Left cardiac atrium (tissue), 4 donors: ENCODE results near the gene PRDX6. TPM values are rescaled to one million over a fixed set of nuclear protein-coding genes. Genes with fewer than 3 reads are reported as not detected.
"Not testable (repeated sequence)": the region's sequence is repeated elsewhere in the genome, so short reads cannot be mapped to it uniquely, and the experiment has no call there.

Source experiments
- ATAC-seq, 2 donors: fragments of 200-7000 bp; cut with Tn5 transposase; one replicate each; pipeline ENCODE4 v1.9.1; 2020; ENCODE audit warnings: mild to moderate bottlenecking in 2 of 2, moderate library complexity in 2 of 2
- DNase-seq: peaks from one replicate; pipeline ENCODE4 v3.0.0-alpha.2; 2020
- intact Hi-C, 2 donors: fragments of 100-400 bp; cut with DNase I; formaldehyde crosslinking; loops; one replicate each; pipeline versions ENCODE4 v1.14.1 to v1.15.1; 2022 to 2023
- total RNA-seq, 2 donors: library from RNA; stranded (reverse); fragmentation: NEBNext Ultra II Directional; extraction: Animal tissue kit (Norgen Biotek cat#: 25700); gene quantifications; one replicate each; pipeline ENCODE4 v1.2.1, GENCODE V29; 2021
- donor health status: DM: no; HTN: yes; CAD: no.
- donor health status: DM: no; HTN: yes; CAD: no; lungs with severe emphysema.
- donor health status: DM: yes; HTN: yes; CAD: no.
- donor health status: Dilated cardiomyopathy.

PRDX6 gene
- total RNA-seq, 2 donors from 2014 or later, result 551 to 783 TPM

DNA sequence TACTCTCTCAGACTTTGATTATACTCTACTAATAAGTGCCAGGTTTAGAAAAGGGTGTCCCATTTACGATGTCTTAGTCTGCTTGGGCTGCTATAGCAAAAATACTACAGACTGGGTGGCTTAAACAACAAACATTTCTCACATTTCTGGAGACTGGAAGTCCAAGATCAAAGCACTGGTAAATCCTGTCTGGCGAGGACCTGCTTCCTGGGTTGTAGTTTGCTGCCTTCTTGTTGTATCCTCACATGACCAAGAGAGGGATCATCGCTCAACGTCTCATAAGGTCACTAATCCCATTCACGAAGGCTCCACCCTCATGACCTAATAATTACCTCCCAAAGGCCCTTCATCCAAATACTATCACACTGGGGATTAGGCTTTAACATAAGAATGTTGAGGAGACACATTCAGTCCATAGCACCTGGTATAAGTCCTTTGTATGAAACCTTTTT is 12.0 kb downstream of the PRDX6 start:
- no peak for DNase-seq
- intact Hi-C loops, result no loop called here
- no peak for ATAC-seq

DNA sequence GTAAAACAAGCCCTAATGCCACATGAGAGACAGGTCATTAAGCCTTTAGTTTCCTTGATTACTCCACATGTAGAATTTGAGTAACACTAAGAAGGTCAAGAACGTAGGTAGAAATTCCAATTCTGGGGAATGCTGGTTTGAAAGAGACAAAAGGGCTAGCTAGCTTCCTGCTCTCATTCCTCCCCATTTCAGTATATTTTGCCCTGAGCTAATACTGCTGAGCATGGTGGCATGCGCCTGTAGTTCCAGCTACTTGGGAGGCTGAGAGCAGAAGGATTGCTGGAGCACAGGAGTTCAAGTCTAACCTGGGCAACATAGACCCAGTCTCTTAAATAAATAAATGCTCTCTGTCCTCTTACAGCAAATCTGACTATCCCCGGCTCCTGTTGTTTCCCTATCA is 12.8 kb downstream of the PRDX6 start:
- ATAC-seq (no peak), DNase-seq (no peak)
- intact Hi-C loops, result no loop called here

DNA sequence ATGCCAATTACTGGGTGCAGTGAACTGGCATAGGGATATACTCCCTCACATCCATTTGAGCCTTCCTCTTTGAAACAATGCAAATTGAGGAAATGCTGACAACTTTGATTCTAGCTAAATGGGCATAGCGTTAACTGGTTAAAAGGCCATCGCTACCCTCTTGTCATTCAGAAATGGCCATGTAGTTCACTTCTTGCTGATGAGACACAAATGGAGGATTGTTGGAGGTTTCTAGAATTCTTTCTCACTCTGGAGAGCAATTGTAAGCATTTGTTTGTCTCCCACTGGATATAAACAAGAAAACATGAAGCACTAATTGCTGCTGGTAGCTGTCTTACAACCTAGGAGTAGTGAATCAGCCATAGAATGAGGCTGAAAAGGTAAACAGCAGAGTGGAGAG is 14.4 kb downstream of the PRDX6 start:
- ATAC-seq (no peak), DNase-seq (no peak)
- intact Hi-C loops, result no loop called here

DNA sequence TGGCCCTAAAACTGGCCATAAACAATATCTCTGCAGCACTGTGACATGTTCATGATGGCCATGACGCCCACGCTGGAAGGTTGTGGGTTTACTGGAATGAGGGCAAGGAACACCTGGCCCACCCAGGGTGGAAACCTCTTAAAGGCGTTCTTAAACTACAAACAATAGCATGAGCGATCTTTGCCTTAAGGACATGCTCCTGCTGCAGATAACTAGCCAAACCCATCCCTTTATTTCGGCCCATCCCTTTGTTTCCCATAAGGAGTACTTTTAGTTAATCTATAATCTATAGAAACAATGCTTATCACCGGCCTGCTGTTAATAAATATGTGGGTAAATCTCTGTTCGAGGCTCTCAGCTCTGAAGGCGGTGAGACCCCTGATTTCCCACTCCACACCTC is 16.0 kb downstream of the PRDX6 start:
- DNase-seq, ATAC-seq, intact Hi-C loops: not testable (repeated sequence)

DNA sequence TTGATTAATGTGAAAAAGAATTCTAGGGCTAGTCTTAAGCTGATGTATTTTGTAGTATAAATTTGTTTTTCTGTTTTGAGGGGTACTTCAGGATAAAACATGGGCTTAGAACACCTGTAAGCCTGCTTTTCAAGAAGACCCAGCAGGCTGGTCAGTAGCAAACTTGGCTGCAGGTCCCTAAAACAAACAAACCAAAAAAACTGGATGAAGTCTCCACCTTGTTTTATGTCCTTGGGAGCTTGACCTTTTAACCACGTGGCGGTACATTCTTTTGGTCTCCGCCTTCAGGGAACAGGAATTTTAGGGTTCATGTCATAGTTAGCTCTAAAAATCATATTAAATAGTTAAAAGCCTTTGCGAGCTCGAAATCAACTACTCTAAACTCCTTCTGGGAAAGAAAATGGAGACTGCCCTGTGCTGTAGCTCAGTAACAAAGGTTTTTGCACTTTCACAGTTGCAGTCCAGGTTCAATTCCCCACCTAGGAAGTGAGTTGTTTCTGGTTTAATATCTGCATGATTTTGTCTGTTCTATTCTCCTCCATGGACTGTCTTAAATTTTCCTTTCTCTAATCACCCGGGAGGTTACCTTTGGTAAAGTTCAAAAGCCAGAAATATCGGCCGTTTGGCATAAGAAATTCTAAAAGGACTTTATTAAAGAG is 18.6 kb downstream of the PRDX6 start:
- ATAC-seq (no peak), DNase-seq (no peak)
- intact Hi-C loops, result no loop called here

DNA sequence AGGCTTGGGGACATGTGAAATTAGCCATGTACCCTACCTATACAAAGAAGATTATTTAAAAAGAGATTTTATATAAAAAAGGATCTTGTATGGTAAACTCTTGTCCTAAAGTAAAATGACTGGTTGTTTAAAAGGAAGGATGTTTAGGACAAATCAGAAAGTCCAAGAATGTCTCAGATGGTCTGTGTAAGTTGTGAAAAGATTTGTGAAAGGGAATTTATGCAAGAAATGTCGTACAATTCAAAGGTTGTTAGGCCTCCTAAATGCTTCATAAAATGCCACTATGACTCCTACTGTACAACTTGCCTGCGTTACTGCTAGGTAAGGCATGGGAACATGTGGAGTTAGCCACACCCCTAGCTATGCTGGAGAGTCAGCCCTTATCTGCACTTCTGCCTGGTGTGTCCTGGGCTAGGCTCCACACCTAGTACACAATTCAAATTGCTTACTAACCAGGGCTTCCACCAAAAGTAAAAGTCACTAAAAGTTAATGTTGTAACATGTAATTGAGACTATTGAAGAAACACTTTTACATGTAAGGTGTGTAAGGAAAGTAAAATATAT is 19.7 kb downstream of the PRDX6 start:
- no peak for DNase-seq
- intact Hi-C loops, result no loop called here
- no peak for ATAC-seq

DNA sequence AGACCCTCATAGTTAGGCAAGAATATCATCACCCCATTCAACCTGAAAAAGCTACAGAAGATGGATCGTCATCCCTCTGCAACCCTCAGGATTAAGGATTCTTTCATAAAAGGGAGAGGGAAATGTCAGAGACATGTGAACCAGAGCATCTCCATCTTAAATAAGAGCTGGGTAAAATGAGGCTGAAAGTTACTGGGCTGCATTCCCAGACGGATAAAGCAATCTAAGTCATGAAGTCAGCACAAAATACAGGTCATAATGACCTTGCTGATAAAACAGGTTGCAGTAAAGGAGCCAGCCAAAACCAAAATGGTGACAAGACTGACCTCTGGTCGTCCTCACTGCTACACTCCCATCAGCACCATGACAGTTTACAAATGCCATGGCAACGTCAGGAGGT is 22.6 kb downstream of the PRDX6 start:
- intact Hi-C loops, result no loop called here
- no peak for DNase-seq

DNA sequence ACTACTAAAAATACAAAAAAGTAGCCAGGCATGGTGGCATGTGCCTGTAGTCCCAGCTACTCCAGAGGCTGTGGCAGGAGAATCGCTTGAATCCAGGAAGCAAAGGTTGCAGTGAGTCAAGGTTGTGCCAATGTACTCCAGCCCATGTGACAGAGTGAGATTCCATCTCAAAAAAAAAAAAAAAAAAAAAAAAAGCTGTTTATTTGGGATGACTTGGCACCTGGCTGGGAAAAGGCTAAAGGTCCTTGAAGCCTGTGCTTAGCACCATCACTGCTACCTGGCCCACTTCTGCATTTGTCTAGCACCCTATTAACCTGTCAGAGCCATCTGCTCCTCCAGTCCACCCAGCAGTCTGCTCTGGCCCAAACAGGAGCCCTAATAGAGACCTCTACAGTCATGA is 25.0 kb downstream of the PRDX6 start:
- intact Hi-C loops, result no loop called here
- DNase-seq, result no peak
- ATAC-seq, result no peak

More for the DNA sequence above, 22.6 kb downstream of the PRDX6 start:
- no peak for ATAC-seq

DNA sequence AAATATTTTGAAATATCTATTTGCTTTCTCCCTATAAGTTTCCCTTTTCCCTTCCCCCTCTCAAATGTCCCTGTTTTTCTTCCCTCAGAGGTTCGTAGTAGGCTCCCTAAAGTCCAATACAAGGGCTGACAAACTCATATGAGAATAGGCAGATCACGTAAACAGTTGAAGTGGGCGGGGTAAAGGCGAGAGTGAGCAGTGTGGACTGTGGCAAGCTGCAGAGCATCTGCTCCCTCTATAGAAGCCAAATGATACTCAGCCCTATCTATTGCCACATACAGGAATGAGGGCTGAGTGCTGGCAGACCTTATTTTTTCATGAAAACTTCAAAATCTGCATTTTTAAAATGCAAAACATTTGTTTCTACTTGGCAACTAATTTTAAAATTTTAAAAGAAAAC is 26.3 kb downstream of the PRDX6 start:
- ATAC-seq, result peak; percentile 26 to 53
- intact Hi-C loops, result no loop called here
- no peak for DNase-seq

DNA sequence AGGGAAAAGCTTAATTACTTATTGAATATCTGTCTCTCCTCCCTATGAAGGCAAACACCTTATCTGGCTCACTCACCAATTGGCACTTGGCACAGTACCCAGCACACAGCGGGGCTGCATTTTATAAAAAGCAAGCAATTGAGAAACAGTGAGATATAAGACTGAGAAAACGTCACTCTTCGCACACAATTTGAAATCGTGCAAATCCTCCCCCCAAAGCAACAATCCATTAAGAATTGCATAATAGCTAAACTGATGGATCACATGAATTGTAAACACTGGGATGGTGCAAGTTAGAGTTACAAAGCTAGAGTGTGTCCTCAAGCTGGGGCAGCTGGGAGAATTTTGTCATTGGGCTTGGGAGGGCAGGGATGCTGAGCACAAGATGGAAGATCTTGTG is 27.1 kb downstream of the PRDX6 start:
- intact Hi-C loops, result no loop called here
- DNase-seq (no peak), ATAC-seq (no peak)

DNA sequence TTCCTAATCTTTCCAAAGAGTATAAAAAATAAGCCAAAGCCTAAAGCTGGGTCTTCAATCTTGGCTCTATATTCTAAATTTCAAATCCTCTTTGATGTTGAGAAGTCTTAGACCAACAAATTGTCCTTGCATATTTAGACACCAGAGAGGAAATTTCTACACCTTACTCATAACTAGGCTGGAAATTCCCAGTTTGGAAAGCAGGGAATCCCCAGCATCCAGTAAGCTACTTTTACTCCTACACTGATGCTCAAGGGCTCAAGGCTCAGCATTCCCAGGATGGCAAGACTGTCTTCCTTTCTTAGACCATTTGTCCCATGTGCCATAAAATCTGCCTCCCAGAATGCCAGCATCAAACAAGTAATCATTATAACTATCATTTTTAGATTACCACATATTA is 28.3 kb downstream of the PRDX6 start:
- intact Hi-C loops, result no loop called here
- DNase-seq (no peak), ATAC-seq (no peak)

DNA sequence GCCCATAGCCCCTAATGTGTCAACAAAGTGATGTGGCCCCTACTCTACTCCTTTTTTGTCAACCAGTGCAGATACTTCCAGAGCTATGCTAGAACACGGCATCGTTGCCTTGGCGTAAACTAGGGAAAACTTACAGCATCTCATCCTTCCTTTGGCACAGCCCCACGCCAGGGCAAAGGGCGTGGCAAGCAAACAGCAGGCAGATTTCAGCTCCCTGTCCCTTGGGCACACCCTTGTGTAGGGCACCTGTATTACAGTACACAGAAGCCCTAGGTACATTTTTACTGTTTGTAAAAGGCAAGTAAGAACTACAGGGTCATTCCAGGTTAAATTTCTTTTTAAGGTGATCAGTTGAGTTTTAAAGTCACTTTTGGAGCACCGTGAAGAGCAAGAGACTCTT is 29.3 kb downstream of the PRDX6 start:
- intact Hi-C loops, result no loop called here
- ATAC-seq (no peak), DNase-seq (no peak)

DNA sequence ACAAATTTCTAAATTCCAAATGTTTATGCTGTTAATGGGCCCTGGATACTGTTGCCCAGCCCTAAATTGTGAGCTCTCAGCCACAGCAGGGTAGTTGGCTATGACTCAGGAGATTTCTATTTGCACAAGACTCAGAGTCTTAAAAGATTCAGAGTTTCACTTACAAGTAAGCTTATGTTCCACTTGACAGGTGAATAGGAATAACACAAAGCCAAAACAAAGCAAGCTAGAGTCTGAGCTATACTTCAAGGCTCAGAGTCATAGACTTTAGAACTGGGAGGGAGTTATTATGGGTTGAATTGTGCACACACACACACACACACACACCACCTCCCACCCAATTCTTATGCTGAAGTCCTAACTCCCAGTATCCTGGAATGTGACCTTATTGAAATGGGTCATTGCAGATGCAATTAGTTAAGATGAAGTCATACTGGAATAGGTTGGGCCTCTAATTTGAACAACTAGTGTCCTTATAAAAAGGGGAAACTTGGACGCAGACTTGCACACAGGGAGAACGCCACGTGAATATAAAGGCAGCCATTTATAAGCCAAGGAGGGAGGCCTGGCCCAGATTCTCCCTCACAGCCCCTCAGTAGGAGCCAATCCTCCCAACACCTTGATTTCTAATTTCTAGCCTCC is 30.2 kb downstream of the PRDX6 start:
- intact Hi-C loops, result no loop called here
- DNase-seq, result no peak
- peak in 1 of 2 donors; percentile 86 for ATAC-seq

DNA sequence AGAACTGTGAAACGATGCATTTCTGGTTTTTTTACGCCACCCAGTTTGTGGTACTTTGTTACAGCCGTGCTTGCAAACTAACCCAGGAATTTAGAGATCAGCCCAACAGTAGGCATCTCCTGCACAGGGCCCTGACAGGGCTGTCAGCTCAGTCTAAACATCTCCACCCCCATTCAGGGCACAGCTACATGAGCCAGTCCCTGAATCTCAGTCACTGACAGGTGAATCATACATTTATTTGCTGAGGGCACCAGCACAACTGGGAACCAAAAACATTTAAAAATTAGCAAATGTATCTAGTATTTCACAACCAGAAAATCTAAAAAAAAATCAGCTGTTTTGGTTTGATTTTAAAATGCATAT is 30.7 kb downstream of the PRDX6 start:
- ATAC-seq (peak in 1 of 2 donors; percentile 57), DNase-seq (no peak)
- intact Hi-C loops, result no loop called here

DNA sequence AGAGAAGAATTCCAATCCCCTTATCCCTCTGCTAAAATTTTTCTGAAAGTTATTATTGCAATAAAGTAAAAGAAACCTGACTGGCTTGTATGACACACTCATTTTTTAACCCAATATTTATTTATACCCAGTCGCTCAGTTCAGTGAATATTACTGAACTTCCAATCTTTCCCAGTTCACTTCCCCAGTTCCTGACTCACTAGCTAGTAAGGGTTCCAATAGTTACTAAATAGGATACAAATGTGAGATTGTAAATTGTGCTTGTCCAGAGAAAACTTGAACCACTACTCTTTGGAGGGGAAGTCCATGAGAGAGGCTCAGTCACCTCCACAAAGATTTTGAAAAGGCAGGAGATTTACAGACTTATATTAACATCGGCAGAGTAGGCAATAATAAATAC is 31.4 kb downstream of the PRDX6 start:
- DNase-seq (no peak), ATAC-seq (no peak)
- intact Hi-C loops, result no loop called here

DNA sequence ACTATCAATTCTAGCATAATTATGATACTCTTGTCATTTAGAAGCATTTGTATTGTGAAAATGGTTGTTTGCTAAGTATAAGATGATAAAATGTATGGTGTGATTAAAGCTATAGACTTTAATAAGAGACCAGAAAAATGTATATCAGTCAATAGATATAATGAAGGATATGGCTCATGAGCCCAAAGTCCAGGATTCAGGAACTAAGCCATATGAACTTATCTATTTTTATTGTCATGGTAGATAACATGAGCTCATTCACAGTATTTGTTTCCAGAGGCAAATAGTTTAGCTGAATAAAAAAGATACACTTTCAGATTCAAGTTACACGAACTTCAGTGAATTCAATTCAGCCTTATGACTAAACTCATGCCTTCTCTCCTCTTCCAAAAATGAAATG is 32.7 kb downstream of the PRDX6 start:
- intact Hi-C loops, result no loop called here
- no peak for ATAC-seq
- DNase-seq, result no peak

DNA sequence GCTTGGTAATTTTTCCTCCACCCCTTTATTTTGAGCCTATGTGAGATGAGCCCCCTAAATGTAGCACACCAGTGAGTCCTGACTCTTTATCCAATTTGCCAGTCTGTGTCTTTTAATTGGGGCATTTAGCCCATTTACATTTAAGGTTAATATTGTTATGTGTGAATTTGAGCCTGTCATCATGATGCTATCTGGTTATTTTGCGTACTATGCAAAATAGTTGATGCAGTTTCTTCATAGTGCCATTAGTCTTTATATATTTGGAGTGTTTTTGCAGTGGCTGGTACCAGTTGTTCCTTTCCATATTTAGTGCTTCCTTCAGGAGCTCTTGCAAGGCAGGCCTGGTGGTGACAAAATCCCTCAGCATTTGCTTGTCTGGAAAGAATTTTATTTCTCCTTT is 37.4 kb downstream of the PRDX6 start:
- DNase-seq, ATAC-seq, intact Hi-C loops: not testable (repeated sequence)

DNA sequence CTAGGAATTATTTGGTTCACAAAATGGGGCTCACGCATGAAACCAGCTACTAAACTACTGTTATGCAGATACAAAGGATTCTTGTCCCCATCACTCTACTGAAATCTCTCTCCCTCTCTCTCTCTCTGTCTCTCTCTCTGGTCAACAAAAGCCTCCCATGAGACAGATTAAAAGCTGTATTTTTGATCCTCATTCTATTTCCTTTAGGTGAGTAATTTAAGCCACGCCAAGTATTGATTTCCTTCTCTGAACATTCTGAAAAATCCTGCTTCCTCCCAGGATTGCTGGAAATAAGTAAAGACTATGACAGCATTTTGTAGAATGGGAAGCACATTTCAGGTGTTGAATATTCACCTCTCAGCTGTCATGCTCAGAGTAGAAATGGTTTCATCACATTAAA is 43.7 kb downstream of the PRDX6 start:
- ATAC-seq, result no peak
- DNase-seq, result no peak
- intact Hi-C loops, result no loop called here

DNA sequence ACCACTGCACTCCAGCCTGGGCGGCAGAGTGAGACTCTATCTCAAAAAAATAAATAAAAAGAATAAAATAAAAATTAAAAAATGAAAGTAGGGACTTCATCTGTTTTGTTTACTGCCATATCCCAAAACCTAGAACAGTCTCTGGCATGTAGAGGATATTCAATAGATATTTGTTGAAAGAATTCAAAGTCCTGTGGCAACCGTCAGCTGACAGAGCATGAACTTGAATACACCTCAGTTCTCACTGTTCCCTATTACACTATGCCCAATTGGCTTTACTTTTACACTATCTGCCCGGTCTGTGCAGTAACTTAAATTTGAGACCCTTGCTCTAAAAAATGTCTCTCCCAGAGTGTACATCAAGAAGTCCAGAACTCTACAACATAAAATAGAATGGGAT is 46.2 kb downstream of the PRDX6 start:
- ATAC-seq, result no peak

DNA sequence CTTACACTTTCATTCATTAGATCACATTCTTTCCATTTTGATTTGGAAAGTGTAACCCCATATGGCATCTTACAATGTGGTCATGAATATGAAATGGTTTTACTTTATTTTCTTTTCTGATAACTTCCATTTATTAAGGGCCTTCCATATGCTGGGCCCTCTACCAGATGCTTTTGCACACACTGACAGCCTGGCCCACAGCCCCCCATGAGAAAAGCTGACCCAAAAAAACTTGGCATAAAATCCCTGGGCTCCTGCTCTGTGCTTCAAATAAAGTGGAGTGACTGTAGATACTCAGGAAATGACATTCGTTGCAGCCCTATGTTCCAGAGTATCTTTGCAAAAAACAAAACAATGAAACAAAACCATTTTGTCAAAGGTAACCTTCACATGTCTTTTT is 48.8 kb downstream of the PRDX6 start:
- DNase-seq (no peak), ATAC-seq (no peak)
- intact Hi-C loops, result no loop called here

More for the DNA sequence above, 46.2 kb downstream of the PRDX6 start:
- no peak for DNase-seq
- intact Hi-C loops, result no loop called here
